NOMO-1 (cell line): ENCODE measurements around the gene NAALAD2.
"Not testable (repeated sequence)": the region's sequence is repeated elsewhere in the genome, so short reads cannot be mapped to it uniquely, and the experiment has no call there.

Experiments used
- DNase-seq, 2 experiments: peaks; one replicate each; lab custom pipeline; 2025; ENCODE audit not compliant: unreplicated experiment in 2 of 2; lab: John Stamatoyannopoulos, UW

The NAALAD2 gene

GRCh38 chr11:90189011-90189410 lies 54.5 kb downstream of the NAALAD2 start:
- no peak for DNase-seq

- no peak for DNase-seq
Observed at GRCh38 chr11:90192869-90193582, 58.6 kb downstream of the NAALAD2 start.

DNA sequence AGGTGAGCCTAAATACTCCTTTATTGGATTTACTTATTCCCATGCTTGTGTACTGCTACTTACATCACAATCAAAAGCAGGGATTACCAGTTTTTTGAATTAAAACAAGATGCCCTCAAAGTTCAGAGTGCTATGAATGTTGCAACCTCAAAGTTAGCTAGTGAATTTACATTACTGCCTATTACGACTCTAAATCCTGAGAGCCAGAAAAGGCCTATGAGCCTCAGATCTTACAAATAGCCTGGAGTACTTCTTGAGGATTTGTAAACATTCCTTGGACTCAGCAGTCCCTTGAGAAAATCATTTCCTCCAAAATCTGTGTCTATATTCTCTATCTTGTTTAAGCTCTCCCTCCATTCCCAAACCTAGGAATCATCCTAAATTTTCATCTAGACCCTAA lies 62.9 kb downstream of the NAALAD2 start:
- no peak for DNase-seq

- no peak for DNase-seq
Observed at GRCh38 chr11:90202342-90202741, 67.9 kb downstream of the NAALAD2 start.

GRCh38 chr11:90204407-90204806 lies 69.9 kb downstream of the NAALAD2 start:
- DNase-seq, result no peak

DNA sequence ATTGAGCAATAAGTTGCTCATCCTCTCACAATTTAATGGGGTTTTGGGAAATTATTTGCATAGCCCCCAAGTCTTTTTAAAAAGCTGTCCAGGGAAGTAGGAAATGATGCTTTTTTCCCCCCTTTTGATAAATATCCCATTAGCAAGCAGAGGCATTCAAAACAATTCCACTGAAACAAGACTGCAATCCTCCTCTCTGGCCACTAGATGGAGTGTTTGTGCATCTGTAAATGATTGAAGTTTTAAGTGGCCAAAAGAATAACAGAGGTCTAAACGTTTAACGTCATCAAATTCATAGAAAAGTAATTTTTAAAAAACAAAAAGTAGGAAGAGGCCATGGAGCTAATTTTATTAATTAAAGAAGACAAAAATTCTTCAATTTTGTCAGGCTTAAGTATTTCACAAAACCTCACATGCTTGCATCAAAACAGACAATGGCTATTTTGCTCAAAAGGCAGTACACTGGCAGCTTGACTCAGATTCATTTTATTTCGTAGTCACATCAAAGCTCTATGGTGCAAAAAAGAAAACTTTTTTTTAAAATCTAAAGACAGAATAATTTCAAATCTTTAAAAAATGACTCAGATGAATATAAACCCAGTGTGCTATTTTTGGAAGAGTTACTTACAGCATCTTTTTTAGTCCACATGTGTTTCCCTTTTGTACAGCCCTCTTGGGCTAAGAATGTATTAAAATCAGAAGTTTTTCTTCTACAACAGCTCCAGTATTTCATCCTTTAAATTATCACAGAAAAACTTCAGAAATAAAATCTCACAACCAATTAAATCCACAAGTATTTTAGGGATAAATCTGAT lies 70.6 kb downstream of the NAALAD2 start:
- DNase-seq, result peak; percentile 2 to 44

- not testable (repeated sequence) for DNase-seq
Observed at GRCh38 chr11:90207992-90208391, 73.5 kb downstream of the NAALAD2 start.

DNA sequence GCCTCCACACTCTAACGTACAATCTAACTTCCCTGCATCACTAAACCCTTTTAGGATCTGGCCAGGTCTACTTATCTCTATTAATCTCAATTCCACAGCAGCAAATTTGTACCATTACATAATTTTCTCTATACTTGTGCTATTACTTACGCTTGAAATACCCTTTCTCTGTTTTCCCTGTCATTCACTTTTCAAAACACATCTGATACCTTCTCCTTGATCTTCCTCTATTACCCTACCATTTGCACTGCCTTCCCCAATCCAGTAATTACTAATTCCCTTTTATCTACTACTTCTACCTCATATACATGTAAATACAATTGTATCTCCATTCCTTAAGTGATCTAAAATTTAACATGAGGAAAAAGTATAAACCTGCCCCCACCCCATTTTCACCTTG lies 74.4 kb downstream of the NAALAD2 start:
- DNase-seq, result no peak

DNA sequence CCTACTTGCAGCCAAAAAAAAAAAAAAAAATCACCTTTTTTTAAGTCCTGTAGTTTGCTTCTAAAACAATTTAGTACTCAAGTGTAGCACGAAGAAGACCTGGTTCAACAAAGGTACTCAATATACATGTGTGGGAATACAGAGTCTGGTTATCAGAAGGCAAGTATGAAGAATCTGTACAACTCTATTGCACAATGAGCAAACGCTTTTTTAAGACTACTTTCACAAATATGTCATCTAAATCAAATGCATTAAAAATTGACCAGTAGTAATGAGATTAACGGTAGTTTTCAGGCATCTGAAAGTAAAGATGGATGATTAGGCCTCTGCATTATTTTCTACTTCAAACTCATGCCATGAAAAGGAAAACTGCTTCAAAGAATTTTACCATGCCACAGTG lies 78.9 kb downstream of the NAALAD2 start:
- DNase-seq, result no peak

DNA sequence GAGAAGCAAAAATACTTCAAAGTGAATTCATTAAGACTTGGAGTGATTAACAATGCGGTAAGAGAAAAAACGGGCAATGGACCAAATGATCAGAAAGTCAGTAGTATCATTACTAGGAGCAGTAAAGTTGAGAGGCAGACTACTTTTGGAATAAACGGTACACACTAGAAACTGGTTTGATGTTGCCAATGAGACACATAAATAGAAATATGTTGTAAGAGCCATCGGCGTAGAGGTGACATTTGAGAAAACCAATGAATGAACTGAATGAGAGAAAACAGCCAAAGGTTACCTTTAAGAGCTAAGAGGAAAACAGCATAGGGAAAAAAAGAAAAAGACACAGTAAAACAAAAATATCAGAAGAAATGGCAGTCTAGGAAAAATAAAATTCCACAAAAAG lies 82.1 kb downstream of the NAALAD2 start:
- no peak for DNase-seq

DNA sequence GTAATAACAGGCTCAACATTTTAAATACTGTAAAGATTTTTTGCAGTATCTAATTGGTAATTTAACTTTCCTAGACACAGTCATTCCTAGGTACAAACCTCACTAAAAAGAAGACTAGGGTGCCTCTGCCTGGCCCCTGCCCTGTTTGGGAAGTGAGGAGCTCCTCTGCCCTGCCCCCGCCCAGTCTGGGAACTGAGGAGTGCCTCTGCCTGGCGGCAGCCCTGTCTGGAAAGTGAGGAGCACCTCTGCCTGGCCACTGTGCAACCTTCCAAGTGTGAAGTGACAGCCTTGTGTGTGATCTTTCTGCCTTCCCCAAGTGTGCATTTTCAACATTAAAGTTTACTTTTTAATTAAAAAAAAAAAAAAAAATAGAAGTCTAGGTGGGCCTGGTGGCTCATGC lies 84.1 kb downstream of the NAALAD2 start:
- DNase-seq, result no peak

- no peak for DNase-seq
Observed at GRCh38 chr11:90219438-90219837, 85.0 kb downstream of the NAALAD2 start.

GRCh38 chr11:90220391-90220790 lies 85.9 kb downstream of the NAALAD2 start:
- peak in 1 of 2 experiments; percentile 65 for DNase-seq

- peak in 1 of 2 experiments; percentile 12 for DNase-seq
Observed at GRCh38 chr11:90221803-90222458, 87.5 kb downstream of the NAALAD2 start.

DNA sequence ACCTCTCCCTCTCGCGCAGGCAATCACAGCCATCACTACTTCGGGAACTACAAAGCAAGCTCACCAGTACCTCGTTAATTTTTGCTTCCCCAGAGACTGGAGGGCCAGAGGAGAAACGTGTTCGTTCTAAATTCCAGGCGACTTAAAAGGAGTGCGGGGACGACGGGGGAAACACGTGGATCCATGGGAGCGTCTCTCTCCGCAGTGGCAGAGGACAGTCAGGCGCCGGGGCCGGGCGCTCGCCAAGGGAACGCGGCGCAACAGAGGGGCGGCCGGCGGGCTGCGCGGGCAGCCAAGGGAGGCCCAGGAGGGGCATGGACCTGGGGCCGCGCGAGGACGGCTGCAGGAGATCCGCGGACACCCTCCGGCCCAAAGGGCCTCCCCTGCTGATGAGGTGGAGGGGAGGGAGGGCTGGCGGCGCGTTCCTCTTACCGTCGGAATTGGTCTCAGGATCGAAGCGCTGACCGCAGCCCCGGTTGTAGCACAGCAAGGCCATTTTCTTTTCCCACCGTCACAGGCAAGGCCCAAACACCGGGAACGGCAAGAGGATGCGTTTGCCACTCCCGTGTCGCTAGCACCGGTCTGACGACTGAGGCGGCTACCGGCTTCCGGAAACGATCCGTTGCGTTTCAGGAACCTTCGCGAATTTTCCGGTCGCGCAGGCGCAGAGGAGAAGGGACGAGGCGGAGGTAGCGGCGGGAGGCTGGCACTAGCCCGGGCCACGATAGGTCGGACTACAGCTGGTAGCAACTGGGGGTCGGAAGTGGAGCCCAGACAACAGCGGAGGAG lies 88.2 kb downstream of the NAALAD2 start, which contains the start of gene CHORDC1:
TSS of gene CHORDC1 (minus strand) at position 591 of the 789 bp plus-strand sequence. CDS start at position 496, 95 bp downstream.
- DNase-seq, result peak; percentile 78 to 82

DNA sequence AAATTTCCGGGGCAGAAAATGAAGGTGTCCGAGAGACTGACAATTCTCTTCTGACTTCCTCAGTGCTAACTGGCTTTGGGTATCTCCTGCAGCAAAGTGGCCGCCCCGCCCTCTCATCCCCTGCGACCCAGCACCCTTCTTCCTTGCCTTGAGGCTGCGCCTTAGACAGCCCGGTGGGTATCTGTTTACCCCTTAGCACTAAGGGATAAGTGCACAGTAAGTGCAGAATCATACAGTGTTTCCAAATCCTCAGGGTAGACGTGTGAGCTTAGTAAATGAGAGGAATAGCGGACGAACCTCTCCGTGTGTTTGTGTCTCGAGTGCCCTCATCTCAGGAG lies 88.8 kb downstream of the NAALAD2 start:
- DNase-seq, result peak in 1 of 2 experiments; percentile 33

DNA sequence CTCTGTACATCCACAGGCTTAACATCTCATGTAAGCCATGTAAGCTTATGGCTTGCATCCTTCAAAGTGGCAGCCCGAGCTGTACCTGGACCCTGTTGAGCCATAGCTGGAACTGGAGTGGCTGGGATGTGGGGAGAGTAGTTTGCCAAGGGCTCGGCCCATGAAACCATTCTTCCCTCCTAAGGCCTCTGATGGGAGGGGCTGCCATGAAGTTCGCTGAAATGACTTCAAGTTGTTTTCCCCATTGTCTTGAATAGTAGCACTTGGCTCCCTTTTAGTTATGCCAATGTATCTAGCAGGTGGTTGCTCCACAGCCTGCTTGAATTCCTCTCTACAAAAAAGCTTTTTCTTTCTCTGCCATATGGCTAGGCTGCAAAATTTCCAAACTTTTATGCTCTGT lies 93.6 kb downstream of the NAALAD2 start:
- no peak for DNase-seq

DNA sequence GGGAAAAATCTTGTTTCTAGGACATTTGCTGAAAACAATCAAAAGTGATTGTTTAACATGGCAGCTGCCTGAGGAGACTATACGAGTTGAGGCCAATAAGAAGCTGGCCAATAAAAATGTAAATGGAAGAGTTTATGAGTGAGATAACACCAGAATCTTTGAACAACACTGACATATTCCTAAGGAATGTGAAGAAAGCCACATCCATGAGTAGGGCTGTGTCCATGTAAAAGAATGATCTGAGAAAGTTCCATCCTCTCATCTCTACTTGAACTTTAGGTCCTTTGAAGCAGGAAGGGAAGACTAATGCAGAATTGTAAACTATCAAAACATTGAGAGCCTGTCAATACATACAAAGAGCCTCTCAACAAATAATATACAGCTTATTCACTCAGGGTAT lies 95.3 kb downstream of the NAALAD2 start:
- no peak for DNase-seq

DNA sequence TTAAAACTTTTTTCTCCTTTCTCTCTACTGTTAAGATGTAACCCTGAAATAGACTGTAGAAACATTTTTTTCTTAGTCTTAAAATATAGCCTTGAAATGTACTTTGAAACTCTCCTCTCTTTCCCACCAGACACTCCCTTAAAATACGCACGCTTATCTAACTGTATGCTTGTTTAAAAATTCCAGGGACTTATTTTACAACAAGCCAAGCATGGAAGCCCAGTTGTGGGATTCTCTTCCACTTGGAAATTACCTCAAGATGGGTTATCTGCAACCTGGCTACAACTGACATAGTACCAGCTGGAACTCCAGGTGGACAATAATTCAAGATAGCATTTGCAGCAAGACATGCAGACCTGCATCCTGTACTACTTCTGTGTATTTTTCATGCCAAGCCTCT lies 100.5 kb downstream of the NAALAD2 start:
- DNase-seq, result no peak

DNA sequence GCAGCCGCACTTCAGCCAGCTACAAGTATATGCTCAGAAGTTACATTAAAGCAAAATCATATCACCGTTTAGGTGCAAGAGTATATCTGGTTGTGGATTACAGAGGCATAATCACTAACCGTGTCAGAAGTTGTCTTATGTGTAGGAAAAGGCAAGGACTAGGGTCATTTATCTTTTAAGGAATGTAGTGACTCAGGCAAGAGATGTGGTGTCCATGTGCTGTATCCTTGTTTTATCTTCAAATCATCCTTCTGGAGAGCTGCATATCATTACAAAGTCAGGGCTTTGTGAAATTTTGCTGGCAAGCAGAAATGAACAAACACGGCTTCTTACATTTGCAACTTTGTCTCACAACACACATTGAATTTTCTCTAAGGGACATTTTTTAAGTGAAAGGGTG lies 101.1 kb downstream of the NAALAD2 start:
- no peak for DNase-seq

DNA sequence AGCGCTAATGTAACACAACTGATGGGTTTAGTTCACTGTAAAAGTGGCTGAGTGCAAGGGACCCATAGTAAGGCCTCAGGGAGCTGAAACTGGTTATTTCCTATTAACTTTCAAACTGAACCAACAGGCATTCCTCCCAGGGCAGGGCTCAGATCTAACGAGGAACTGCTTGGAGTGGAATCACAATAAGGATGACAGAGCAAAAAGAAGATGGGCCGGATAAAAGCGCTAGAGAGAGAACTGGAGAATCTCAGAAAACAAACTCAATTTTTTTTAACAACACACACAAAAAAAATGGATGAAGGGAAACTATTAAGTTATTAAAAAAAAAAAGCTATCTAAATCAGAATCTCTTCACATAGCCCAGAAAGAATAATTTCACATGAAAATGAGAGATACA lies 102.5 kb downstream of the NAALAD2 start:
- DNase-seq, result no peak
